HG03025 (cell line): ENCODE data around the gene PREX1.

Source experiments
- ATAC-seq: cut with Tn5 transposase; IDR thresholded peaks from one replicate; pipeline ENCODE4 v1.9.1; 2021; ENCODE audit warnings: mild to moderate bottlenecking, moderate library complexity; ENCODE audit not compliant: unreplicated experiment, low FRiP score

PREX1 gene

DNA sequence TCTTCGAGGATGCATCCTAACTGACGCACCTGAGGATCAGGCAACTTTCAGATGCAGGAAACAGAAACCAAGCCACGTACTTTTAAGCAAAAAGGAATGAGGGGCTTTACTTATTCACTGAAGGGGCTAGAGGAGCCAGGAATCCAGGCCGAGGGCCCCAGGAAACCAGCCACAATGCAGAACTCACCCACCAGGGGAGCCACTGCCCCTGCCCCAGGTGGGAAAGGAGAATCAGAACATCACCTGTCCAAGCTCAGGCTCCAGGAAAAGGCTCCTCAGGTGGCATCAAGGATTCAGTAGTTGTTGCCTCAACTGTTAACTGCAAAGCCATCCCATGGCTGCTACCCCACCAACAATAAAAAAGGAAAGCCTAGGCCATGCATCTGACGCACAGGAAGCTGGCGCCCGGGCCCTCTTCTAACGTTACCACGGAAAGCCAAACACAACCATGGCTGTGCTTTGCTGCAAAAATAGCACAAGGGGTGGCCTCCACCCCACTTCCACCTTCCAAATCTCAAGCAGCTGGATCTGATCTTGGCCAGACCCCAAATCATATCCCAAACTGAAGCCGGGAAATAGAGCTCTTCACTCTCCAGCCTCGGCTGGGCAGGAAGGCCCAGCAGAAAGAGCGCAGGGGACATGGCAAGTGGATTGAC lies 121.0 kb downstream of the PREX1 start:
- ATAC-seq = no peak

DNA sequence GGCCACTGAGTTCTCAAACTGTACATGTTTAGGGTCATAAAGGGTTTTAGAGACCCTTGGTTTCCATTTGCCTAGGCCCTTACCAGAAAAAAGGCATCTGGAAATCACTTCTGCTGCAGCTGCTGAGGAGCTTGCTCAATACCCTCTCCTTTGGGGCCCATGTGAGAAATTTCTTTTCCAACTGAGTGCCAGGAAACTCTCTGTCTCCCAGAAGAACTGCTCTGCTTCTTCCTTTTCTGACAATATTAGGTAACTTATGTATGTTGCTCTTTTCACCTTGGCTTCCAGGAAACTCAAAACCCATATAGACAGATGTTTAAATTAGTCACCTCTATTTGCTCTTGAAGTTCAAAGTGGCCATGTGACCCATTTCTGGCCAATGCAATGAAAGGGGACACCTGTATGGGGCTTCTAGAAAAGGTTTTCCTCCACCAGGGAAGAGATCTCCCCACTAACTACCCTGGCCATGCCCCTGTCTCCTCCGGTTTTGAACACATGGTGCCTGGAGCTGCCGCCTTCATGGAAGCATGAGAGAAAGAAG lies 121.6 kb downstream of the PREX1 start:
- no peak for ATAC-seq

DNA sequence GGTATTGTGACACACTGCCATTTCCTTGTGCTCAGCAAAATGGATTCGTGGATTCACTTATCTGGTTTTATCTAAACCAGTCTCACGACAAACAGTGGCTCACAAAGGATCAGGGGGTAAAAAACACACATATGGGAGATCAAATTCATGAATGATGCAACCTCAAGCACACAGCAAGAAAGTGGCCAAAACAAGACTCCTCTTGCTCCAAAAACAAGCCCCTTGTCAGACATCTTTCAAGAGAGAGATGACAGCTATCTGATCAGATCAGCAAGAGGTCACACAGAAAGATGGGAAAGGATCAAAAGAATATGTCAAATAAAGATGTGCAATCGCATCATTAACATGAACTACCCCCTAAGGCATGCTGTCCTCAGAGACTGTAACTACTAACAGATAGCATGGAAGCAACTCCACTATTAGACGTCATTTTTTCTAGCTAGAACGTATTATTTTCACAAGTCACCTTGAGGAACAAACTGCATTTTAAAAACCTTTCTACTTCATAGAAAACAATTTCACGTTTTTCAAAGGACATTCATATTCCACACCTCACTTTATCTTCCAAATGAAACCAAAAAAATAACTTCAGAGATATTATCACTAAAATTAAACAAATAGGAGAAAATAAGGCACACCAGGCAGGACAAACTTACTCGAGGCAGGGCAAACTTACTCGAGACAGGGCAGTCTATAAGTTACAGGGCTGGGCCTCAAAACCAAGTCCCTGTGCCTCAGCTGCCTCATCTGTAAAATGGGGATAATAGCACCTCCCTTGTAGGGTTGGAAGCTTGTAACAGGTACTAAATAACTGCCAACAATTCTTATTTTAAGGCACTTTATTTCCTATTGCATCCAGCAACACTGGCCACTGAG lies 122.3 kb downstream of the PREX1 start:
- ATAC-seq = no peak

DNA sequence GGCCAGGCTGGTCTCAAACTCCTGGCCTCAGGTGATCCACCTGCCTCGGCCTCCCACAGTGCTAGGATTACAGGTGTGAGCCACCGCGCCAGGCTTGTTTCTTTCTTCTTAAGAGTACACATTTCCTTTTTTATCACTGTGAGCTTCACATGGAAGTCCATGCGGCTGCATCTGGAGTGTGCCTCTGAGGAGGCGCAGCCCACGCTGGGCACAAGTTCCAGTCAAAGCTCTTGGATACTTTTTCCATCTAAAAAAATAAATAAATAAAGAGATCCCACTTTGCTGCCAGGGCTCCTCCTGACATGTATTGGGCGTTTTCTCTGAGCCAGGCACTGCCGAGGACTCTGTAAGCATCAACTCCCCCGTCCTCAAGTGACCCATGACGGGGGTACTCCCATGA lies 123.0 kb downstream of the PREX1 start:
- no peak for ATAC-seq

DNA sequence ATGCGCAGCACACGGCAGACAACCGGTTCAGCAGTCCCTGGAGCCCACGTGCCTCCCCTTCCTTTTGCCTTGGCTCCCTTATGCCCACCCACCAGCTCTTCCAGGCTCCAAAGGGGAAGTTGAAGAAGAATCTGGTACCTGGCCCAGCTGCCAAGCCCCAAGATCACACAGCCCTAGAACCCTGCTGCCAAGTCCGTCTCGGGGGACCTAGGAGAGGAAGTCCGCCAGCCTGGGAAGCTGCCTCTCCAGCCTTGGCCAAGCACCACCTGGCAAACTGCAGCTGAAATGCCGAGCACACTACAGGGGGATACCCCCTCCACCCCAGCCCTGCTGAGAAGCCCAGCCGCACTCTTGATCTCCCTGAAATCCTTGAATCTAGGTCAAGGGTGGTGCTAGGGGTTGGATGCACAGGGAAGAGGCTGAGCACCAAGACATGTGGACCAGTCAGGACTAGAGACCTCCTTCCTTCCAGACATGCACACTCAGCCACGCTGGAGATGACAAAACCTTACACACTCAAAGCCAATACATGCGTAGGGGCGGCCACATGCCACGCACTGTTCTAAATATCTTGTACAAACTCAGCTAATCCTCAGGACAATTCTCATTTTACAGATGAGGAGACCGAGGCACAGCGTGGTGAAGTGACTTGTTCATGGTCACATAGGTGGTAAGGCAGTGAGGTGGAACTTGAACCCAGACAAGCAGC lies 124.1 kb downstream of the PREX1 start:
- no peak for ATAC-seq

DNA sequence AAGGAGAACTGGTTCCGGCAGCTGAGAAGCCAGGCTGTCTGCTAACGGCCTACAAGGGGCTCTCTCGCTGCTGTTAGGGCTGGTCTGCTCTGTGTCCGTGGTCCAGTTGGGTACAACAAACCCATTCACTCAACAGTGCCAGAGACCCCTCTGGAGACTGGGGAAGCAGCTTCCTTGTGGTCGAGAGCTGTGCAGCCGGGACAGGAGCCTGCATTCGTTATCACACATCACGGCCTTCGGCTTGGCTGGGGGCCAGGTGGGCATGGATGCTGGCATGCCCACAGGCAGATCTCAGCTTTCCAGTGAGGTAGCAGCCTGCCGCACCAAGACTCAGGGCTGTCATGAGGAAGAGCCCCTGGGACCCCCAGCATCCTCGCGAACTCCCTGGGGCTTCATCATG lies 124.7 kb downstream of the PREX1 start:
- no peak for ATAC-seq

DNA sequence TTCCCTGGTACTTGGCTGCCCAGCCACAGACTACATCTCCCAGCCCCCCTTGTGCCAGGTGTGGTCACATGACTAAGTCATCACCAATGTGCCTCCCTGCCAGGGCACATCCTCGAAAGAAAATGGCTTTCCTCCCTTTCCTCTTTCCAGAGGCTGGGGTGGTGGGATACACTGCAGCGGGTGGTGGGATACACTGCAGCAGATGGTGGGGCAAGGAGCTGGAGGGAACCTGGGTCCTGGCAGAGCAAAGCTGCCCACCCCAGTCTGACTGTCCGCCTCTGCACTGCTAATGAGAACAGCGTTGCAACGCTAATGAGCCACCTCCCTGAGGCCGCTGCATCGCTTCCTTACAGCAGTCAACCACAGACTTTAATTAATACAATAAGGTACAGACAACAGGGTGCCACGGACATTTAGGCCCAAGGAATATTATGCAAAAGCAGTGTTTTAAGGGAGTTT lies 125.3 kb downstream of the PREX1 start:
- ATAC-seq = no peak

DNA sequence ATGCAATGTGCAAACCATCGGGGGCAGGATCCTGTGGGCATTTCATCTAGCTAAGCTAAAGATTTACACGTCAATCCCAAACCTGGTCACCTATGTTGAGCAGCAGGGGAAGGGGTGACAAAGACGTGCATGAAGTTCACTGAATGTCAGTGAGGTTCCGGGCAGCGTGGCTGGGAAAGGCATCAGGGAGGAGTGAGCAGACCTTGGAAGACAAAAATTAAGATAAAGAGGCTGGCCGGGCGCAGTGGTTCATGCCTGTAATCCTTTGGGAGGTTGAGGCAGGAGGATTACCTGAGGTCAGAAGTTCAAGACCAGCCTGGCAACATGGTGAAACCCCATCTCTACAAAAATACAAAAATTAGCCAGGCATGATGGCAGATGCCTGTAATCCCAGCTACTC lies 126.1 kb downstream of the PREX1 start:
- no peak for ATAC-seq

DNA sequence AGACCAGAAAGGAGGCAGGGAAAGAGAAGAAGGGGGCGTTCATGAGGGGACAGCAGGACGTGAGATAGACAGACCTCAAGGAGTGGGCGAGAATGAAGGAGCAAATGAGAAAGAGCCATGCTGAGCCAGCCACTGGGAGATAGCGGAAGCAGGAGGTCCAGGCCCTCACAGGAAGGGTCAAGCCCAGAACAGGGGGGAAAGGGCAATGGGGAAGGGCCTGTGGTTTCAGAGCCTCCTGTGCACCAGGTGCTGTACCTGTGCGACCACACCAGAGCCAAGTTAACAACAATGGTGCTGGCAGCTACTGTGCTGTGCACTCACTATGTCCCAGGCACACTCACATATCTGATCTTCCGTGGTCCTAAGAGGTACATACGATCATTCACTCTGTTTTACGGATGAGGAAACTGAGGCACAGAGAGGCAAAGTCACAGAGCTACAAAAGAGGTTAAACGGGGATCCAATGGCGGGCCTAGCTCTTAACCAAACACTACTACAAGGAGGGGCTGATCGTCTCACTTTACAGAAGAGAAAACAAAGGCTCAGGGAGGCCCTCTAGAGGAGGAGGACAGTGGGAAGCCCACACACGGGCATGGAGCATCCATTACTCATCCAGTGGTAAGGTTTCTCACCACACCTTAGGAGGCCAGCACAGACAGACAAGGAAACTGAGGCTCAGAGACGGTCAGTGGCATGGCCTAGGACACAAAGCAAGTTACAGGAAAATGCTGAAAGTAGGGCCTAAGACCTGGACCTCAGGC lies 129.1 kb downstream of the PREX1 start:
- ATAC-seq = no peak

DNA sequence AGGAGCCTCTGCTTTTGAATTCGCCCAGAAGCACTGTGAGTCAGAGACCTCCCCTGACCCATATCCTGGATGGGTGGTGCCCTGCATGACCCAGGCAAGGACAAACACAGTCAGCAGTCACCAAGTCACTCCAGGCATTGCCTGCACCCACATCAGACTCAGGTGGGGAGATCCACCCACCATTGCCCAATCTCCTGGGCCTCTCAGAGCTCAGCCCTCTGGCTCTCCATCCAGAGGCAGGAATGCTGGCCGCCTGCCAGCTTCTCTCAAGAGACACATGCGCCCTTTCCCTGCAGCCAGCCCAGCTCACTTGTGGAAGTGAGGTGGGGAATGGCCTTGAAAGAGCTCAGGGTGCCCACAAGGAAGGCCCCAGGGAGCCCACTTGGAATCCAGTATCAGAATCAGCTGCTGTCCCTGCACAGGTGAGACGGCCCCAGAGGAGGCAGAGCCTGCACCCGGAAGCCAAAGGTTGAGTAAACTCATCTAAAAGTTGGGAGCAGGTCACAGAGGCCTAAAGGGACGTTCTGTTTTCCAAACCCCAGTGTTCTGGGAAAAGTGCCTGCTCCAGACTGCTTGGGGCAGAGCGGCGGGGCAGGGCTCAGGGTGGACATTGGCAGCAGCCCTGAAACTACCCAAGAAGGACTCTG lies 129.8 kb downstream of the PREX1 start:
- no peak for ATAC-seq

DNA sequence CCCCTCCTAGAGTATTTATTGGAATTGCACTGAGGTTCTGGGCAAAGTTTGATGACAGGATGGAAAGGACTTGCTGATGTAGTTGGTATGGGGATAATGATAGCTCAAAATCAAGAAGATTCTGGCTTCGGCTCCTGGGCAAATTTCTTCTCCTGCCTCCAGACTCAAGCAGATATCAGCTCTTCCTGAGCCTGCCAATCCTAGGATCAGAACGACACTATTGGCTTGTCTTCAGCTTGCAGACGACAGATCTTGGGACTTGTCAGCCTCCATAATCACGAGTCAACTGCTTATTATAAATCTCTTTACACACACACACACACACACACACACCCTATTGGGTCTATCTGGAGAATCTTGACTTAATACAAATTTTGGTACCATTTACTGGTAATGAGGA lies 131.1 kb downstream of the PREX1 start:
- no peak for ATAC-seq

DNA sequence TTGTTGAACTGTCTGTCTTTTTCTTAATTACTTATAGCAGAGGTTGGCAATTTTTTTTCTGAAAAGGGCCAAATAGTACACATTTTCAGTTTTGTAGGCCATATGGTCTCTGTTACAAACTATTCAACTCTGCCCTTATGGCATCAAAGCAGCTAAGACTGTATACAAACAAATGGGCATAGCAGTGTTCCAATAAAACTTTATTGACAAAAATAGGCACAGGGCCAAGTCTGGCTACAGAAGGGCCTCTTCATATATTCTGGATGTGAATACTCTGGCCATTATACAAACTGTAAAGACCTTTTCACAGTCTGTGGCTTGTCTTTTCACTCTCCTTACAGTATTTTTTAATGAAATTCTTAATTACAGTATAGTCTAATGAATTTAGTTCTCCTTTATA lies 132.1 kb downstream of the PREX1 start:
- ATAC-seq = no peak

DNA sequence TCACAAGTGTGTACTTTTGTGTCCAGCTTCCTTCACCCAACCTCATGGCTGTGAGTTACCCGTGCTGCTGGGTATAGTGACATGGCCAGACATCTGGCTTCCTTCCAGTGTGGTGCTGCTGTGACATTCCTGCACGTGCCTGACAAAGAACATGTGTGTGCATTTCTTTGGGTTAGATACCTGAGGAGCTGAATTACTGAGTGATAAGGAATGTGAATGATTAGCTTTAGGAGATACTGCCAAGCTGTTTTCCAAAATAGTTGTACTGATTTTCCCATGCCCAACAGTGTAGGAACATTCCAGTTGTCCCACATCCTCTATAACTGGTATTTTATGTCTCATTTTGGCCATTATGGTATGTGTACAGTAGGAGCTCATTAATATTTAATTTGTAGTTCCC lies 132.5 kb downstream of the PREX1 start:
- ATAC-seq = no peak

DNA sequence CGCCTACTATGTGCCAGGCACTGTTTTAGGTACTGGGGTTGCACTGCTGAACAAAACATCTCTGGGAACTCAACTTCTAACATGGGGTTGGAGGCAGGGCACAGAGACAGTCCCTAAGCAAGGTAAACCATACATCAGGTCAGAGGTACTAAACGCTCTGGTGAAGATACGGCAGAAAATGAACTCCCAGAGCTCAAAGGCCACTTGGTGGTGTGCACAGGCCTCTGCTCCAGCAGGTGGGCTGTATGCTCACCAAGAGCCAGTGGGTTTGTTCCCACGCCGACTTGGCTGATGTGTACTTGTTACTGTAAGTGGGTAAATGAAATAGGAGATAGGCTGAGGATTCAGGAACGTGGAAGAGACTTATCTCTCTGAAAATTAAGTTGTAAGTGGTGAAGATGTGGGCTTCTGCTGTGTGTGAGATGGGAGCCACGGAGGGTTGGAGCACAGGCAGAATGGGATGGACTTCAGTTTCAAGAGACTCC lies 133.4 kb downstream of the PREX1 start:
- no peak for ATAC-seq

DNA sequence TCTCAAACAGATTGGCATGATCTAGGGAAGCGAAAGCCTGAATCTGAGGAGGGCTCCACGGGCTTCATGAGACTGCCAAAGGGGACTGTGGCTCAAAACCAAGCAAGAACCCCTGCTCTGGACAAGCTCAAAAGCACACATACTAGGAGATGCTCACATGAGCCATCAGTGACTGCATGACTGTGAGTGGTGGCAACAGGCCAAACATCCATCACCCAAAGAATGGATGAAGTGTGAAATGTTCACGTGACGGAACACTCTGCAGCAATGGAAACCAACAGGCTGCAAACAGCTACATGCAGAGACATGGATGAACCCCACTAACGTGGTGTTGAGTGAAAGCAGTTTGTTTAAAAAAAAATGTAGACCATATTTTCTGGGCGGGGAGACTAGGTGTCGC lies 136.3 kb downstream of the PREX1 start:
- no peak for ATAC-seq

DNA sequence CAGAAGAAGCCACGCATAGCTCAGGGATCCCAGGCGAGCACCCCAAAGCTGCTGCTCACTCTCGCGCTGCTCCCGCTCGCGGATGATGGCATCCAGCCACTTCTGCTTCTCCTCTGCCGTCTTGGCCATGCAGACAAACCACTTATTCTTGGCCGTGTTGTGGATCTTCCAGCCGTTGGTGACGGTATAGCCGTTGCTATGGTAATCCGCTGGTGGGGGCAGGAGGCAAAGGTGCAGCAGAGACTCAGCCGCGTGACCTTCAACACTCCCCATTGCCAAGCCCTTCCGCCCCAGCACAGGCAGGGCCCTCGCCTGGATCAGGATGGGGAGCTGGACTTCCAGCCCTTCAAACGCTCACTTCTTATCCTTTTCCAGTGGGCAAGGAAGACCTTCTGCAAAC lies 136.9 kb downstream of the PREX1 start:
- ATAC-seq = no peak

DNA sequence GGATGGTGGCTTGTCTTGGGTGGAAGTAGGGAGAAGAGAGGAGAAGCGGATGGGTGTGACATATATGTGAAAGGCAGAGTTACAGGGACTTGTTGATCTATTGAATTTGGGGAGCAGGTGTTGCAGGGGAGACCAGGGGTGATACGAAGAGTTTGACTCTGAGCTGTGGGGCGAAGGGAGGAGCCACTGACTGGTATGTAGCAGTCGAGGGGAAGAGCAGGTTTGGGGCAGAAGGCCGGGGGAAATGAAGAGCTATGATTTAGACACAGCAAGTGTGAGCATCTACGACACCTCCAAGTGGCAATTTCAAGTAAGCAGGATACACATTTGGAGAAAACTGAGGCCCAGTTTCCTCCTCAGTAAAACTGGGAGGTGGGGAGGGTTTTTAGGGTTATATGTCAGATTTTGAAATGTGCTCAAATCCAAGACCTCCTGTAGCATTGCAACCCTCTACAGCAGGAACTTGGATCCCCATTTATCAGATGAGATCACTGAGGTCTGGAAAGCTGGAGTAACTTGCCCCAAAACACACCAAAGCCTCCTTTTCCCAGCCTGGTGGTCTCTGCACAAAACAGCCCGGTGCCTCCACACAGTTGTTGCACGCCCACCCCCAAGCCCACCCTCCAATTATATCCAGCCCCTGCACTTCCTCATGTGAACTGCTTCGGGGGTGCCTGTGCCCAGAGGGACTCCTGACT lies 137.8 kb downstream of the PREX1 start:
- no peak for ATAC-seq

DNA sequence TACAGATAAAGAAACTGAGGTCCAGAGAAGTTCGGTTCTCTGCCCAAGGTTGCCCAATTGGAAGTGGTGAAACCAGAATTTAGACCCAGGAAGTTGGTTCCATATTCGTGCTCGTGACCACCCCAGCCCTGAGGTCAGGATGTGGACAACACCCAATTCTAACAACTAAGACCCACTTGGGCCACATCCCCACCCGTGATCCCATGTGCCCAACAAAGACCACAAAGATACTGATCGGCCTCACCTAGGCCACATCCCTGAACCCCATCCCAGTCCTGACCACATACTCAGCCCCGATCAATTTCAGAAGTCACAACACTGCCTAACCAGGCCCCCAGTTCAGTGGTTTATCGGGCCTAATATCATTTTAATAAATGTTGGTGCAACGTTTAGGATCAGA lies 138.4 kb downstream of the PREX1 start:
- no peak for ATAC-seq

DNA sequence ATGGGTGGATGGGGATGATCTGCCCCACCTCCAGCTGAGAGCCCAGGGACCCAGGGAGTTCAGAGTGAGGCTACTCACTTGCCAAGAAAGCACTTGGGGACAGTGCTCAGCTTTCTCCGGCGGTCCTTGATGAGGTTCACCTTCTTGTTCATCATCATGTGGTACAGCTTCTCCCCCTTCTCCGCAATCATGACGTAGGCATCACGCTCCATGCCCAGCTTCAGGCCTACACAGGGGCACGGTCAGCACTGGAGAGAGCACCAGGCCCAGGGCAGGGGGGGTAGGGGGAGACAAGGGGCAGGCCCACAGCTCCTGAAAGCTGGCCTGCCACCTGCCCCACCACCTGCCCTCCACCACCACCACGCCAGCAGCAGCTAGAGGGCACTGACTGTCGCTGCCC lies 139.2 kb downstream of the PREX1 start:
- no peak for ATAC-seq
